A673 (cell line): ENCODE measurements around the gene HIVEP1.

Experiments
- EZH2 ChIP-seq: fragments of 200-600 bp; sonication (generic); IDR thresholded peaks from 2 replicates; pipeline ENCODE4 v1.6.1; 2017; ENCODE audit warnings: borderline replicate concordance, low read depth, mild to moderate bottlenecking, mixed read lengths, antibody characterized with exemption, low read length; ENCODE audit not compliant: poor library complexity, severe bottlenecking
- TF ChIP-seq, protein P1 (sequence below): fragments of 300-800, 200-600 bp; sonication (generic); conservative IDR thresholded peaks from 2 replicates; pipeline ENCODE4 v1.5.1; 2017; ENCODE audit warnings: low read depth, mild to moderate bottlenecking, antibody characterized with exemption, low read length, moderate library complexity, mixed read lengths

DNA sequence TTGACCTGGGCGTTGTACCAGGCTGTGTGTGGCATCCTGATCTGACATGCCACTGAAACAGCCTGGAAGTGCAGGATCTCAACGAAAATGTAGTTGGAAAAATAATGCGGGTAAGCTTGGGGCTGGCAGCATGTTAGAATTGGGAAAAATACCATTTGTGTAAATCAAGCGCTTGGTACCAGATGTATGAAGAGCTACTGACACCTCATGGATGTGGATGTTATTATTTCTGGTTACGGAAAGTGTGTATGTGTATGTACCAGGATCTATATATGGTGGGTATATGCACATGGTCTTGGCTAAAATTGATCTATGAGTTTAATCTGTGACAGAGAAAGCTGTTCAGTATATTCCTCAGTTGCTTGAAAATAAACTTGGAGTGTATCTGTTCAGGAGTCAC is 22.7 kb downstream of the HIVEP1 start:
- TF ChIP-seq, protein P1, sequence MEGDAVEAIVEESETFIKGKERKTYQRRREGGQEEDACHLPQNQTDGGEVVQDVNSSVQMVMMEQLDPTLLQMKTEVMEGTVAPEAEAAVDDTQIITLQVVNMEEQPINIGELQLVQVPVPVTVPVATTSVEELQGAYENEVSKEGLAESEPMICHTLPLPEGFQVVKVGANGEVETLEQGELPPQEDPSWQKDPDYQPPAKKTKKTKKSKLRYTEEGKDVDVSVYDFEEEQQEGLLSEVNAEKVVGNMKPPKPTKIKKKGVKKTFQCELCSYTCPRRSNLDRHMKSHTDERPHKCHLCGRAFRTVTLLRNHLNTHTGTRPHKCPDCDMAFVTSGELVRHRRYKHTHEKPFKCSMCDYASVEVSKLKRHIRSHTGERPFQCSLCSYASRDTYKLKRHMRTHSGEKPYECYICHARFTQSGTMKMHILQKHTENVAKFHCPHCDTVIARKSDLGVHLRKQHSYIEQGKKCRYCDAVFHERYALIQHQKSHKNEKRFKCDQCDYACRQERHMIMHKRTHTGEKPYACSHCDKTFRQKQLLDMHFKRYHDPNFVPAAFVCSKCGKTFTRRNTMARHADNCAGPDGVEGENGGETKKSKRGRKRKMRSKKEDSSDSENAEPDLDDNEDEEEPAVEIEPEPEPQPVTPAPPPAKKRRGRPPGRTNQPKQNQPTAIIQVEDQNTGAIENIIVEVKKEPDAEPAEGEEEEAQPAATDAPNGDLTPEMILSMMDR: 0 out of 2 replicates have a peak, but pooled peaks have one; percentile 29
- TF ChIP-seq EZH2: no peak
